ENCODE results near the gene EDC4.
"Not testable (repeated sequence)": the region's sequence is repeated elsewhere in the genome, so short reads cannot be mapped to it uniquely, and the experiment has no call there.

The EDC4 gene

GRCh38 chr16:67853670-67854069 is 19.2 kb upstream of the EDC4 start:
- no peak for DNase-seq (ENCODE audit: low read depth)

- no peak for DNase-seq (ENCODE audit: low read depth)
These were observed 17.1 kb upstream of the EDC4 start for GRCh38 chr16:67855789-67856188.

DNA sequence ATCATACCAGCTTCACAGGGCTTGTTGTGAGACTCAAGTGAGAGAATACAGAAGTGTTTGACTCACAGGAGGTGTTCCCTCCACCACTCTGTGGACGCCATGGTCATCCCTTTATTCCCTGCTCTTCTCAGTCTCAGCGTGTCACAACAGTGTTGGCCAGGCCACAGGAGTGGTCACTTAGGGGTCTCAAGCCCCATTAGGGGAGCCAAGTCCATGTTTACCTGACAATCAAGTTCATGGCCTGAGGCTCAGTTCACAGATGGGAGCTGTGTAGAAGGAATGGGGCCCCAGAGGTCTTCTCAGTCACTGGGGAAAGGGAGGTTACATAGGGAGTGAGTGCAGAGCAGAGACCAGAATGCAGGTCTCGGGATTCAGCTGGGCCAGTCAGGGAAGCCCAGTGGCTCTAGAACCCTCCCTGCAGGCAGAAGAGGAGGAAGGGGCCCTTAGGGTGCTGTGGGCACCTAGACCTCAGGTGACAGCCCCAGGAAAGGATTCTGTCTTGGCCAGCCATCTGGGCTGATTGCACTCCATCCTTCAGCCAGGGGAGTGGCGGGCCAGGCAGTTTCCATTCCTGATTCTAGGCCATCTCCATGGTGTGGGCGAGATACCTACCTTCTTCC is 15.8 kb upstream of the EDC4 start:
- DNase-seq (ENCODE audit: low read depth) = no peak

DNA sequence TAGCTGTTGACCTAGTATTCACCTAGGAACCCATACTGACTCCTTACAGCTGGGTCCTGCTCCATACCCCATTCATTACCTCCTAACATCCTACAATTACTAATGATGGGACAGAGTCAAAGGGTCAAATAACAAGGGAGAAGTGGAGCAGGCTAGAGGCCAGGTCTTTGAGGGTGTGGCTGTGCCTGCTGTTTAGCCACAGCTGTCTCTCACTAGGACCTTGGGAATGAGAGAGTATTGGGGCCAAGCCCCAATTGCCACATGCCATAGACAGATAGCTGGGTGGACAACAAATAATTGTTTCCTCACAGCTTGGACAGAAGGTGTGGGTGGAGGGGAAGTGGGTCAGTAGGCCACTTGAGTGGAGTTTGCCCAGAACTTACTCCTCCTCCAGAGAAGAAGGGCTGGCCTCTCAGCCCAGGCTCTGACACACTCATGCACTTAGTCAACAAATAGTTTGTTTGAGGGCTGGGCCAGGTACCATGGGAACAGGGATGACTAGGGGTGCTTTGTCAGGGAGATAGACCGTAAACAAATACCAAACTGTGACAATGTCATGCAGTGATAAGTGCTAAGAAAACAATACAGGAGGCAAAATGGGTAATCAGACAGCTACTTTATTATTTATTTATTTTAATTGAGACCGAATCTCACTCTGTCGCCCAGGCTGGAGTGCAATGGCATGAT is 15.2 kb upstream of the EDC4 start:
- DNase-seq (ENCODE audit: low read depth) = no peak

GRCh38 chr16:67858500-67858899 is 14.4 kb upstream of the EDC4 start:
- no peak for DNase-seq (ENCODE audit: low read depth)

GRCh38 chr16:67860589-67861398 is 12.1 kb upstream of the EDC4 start:
- no peak for DNase-seq (ENCODE audit: low read depth)

DNA sequence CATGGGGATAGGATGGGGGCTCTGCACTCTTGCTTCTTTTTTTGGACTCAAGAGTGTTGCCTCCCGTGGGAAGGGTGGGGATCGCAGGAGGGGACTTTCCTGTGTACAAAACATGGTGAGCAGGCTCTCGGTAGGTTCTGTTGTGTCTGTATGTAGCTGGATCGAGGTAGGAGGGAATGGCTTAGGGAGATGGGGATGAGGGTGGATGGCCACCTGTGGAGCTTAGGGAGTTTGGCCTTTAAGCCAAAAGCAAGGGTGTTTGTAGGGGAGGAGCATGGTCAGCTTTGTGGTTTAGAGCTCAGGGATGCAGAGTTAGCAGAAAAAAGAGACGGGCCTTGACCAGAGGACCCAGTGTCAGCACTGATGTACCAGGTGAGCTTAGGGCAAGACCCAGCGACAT is 11.0 kb upstream of the EDC4 start:
- DNase-seq (ENCODE audit: low read depth) = no peak

- DNase-seq (ENCODE audit: low read depth) = no peak
These were observed 9.9 kb upstream of the EDC4 start for GRCh38 chr16:67862623-67863583.

DNA sequence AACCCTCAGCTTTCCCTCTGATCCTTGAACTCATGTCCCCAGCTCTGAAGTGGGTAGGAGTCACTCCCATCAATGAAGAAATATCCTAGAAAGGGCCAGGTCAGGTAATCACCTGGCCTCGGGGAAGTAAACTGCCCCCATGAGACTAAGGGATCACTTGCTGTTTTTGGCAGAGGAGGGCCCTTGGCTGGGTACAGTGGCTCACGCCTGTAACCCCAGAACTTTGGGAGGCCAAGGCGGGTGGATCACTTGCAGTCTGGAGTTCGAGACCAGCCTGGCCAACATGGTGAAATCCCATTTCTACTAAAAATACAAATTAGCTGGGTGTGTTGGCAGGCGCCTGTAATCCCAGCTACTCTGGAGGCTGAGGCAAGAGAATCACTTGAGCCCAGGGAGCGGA is 8.8 kb upstream of the EDC4 start:
- DNase-seq (ENCODE audit: low read depth) = not testable (repeated sequence)

DNA sequence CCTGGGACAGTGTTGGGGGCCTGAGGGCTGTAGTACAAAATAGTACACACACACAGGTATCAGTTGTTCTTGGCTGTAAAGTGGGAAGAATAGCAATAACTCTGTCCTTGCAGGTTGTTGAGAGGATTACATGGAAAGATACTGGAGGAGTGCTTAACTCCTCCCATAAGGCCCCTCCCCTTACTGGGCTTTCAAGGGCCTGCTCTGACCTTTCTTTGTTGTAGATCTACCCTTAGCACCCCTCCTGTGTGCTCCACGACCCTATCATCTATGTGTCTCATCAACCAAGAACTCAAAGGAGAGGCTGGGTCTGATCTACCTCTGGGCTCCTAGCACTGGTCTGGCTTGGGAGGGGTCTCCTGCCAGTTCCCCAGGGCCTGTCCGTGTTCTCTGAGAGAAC is 8.3 kb upstream of the EDC4 start:
- no peak for DNase-seq (ENCODE audit: low read depth)

GRCh38 chr16:67865318-67865717 is 7.5 kb upstream of the EDC4 start:
- no peak for DNase-seq (ENCODE audit: low read depth)

DNA sequence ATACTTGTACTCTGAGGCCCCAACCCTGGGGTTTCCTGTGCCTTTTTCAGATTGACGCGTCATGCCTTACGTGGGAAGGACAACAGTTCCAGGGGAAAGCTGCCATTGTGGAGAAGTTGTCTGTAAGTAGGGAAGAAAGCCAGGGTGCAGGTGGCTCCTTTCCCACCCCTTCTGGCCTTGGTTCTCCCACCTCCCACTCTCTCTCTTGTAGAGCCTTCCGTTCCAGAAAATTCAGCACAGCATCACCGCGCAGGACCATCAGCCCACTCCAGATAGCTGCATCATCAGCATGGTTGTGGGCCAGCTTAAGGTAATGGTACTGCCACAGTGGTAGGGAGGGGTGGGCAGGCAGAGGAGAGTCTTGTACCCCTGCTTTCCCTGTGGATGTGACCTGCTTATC is 4.6 kb upstream of the EDC4 start:
- DNase-seq (ENCODE audit: low read depth) = no peak

DNA sequence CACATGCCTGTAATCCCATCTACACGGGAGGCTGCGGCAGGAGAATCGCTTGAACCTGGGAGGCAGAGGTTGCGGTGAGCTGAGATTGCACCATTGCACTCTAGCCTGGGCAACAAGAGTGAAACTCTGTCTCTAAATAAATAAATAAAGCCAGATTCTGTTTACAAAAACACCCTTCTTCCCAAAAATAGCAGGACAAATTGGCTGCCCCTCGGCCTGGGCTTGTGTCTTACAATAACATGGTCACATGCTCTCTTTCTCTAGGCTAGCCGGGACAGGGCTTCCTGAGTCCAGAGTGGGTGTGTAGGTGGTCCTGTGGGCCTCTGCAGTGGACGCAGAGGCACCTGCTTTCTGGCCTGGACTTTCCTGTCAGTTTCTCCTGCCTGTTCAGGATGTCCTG is 3.2 kb upstream of the EDC4 start:
- DNase-seq (ENCODE audit: low read depth) = no peak

GRCh38 chr16:67871256-67871655 is 1.6 kb upstream of the EDC4 start:
- DNase-seq (ENCODE audit: low read depth) = no peak

DNA sequence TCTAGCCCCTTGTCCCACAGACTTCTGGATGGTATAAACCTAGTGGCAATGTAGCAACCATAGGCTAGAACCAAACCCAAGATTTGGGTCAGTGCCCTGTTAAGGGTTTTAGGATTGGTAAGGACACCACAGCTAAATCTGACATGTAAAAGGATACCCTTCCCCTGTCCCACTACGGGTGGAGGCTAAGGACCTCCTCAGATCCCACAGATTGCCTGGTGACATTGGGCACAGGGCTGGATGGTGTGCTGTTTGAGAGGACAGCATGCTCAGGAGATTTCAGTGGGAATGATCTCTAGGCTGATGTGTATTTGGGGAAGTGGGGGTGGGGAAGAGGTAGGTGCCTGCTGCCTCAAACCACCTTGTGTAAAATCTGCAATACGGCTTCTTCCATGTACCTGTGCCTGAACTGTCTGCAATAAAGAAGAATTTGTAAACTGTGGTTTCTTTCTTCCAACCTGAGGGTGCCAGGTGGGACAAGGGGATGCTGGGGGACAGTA is 671 bp upstream of the EDC4 start:
- DNase-seq (ENCODE audit: low read depth) = no peak

DNA sequence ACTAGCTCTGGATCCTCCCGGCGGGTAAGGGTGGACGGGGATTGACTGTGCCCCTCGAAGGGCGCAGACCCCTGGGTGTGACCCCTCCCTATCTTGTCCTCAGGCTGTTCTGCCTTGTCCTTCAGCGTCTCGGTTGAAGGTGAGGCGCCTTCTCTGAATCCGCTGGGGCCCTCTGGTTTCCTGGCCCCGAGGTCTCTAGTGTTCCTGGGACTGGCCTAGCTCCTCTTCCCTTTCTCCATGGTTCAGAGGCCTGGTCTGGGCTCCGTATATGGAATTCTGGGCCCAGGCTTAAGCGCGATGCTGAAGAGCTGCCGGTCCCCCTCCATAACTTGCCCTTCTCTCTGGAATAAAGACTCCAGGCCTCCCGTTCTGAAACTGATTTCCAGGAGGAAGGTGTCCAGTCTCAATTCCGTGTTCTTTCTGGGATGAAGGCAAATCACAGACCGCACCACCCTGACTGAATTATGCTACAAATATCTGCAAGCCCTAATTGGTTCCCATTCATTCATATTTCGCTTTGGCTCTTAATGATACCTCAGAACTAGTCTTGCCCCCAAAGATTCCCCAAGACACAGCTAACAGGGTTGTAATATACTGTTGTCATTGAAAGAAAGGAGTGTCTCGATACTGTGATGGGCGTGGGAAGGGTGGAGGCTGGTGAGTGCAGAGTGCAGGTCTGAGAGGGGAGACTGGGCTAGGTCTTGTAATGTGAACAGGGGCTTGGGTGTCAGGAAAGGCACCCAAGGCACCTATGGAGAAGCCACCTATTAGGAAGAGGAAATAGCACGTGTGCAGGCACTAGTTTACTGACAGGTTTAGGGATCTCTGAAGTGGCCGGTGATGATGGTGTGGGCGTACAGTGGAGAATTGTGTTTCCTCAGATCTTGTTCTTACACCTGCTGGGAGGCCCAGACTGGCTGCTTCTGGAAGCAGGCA is 851 bp downstream of the EDC4 start:
- no peak for DNase-seq (ENCODE audit: low read depth)

DNA sequence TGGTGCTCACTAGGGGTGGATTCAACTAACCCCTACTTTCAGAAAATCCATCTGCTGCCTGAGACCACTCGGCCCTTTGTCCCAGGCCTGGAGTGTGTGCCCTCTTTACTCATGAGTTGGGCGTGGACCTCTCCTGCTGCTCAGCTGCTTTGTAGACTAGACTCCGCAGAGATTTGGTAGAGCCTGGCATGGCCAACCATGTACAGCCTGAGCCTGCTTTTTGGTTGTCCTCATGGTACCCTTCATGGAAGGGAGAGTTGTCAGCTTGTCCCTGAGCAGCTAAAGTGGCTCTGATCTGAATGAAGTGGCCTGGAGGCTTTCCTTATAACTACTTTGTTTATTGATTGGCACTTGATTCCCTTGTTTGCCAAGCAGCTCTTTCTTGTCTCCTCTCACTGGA is 1.5 kb downstream of the EDC4 start:
- DNase-seq (ENCODE audit: low read depth) = no peak

DNA sequence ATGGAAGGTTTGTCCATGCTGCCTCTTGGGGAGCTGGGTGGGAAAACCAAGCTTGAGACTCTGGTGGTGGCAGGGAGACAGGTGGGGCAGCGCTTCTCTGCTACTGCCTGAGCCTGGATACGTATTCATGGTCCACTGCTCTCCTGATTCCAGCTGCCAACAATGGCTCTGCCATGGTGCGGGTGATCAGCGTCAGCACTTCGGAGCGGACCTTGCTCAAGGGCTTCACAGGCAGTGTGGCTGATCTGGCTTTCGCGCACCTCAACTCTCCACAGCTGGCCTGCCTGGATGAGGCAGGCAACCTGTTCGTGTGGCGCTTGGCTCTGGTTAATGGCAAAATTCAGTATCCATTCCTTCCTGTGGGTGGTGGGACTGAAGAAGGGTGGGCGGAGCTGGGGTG is 4.2 kb downstream of the EDC4 start:
- no peak for DNase-seq (ENCODE audit: low read depth)

GRCh38 chr16:67878232-67878631 is 5.4 kb downstream of the EDC4 start:
- DNase-seq (ENCODE audit: low read depth) = no peak

DNA sequence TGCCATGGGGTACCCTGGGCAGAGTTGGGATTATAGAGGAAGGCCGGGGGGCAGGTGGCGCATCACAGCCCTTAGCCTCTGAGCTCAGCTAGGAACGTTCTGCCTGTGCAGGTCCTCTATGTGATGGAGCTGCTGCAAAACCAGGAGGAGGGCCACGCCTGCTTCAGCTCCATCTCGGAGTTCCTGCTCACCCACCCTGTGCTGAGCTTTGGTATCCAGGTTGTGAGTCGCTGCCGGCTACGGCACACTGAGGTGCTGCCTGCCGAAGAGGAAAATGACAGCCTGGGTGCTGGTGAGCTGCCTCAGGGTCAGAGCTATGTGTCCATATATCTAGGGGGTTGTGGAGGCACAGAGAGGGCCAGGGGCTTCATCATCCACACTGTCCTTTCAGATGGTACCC is 6.0 kb downstream of the EDC4 start:
- no peak for DNase-seq (ENCODE audit: low read depth)

GRCh38 chr16:67879462-67879861 is 6.6 kb downstream of the EDC4 start:
- DNase-seq (ENCODE audit: low read depth) = no peak
